ENCODE results near the gene OR5AR1.

Gene OR5AR1

DNA sequence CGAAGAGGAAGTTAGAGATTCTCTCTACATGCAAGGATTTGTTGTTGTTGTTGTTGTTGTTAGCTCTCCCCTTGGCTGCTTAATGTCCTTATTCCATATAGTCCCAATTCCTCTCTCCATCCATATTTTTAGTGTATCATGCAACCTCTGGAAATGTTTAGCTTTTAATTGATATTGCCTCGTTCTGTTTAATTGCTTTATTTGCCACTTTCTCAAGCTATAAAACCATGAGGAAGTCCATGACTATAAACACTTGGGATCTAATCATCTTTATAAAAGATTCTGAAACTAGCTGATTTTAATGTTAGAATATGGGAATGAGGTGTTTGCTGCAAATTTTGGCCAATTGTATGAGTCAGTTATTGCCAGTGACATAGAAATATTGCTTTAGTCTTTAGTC, 29.9 kb downstream of the OR5AR1 start:
- Histone ChIP-seq H3F3A (ENCODE audit: control insufficient read depth, insufficient read depth) (no peaks in the 10 kb centered on the region), H3K79me2 (ENCODE audit: control insufficient read depth, low read length) (no peaks in the 10 kb centered on the region), H3K4me3 (ENCODE audit: low read length) (no peak overlapping the region), H3K36me3 (ENCODE audit: control insufficient read depth, low read length) (no peaks in the 10 kb centered on the region), H3K4me1 (ENCODE audit: control insufficient read depth, low read length) (no peaks in the 10 kb centered on the region), H3K4me2 (ENCODE audit: low read length) (no peak overlapping the region), H3K9me2 (replicated peaks; ENCODE audit: control insufficient read depth, low read length) (no peaks in the 10 kb centered on the region), H3K27ac (ENCODE audit: low read depth, low read length) (no peak overlapping the region), H3K27me3 (ENCODE audit: control insufficient read depth, low read length) (no peaks in the 10 kb centered on the region), H4K20me1 (ENCODE audit: control insufficient read depth, insufficient read depth, low read depth, low read length) (no peaks in the 10 kb centered on the region), H3K9me3 (ENCODE audit: control insufficient read depth, insufficient read depth, low read length) (no peaks in the 10 kb centered on the region)
- TF ChIP-seq, protein P1, sequence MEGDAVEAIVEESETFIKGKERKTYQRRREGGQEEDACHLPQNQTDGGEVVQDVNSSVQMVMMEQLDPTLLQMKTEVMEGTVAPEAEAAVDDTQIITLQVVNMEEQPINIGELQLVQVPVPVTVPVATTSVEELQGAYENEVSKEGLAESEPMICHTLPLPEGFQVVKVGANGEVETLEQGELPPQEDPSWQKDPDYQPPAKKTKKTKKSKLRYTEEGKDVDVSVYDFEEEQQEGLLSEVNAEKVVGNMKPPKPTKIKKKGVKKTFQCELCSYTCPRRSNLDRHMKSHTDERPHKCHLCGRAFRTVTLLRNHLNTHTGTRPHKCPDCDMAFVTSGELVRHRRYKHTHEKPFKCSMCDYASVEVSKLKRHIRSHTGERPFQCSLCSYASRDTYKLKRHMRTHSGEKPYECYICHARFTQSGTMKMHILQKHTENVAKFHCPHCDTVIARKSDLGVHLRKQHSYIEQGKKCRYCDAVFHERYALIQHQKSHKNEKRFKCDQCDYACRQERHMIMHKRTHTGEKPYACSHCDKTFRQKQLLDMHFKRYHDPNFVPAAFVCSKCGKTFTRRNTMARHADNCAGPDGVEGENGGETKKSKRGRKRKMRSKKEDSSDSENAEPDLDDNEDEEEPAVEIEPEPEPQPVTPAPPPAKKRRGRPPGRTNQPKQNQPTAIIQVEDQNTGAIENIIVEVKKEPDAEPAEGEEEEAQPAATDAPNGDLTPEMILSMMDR (IDR thresholded peaks at IDR 0.05; ENCODE audit: low read depth, low read length, poor library complexity, severe bottlenecking): no peak
- TF ChIP-seq EZH2phosphoT487 (IDR thresholded peaks at IDR 0.05; ENCODE audit: borderline replicate concordance, low read length): no peak

DNA sequence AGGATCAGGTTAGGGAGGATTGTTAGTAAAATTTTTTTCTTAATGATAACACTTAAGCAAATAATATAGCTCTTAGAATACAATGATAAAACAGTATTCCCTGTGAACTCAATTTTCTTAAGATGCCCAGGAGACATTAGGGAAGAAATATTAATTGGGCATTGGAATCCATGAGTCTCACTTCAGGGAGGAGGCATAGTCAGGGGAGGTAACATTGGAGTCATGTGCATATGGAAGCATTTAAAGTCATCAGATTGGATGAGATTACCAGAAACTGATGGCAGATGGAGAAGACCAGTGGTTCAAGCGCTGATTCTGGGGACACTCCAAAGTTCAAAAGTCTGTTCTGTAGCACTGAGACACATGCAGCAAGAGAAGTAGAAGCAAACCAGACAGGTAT, 35.3 kb downstream of the OR5AR1 start, which contains the start of gene OR9G1:
TSS of gene OR9G1 (plus strand) at position 301 of the 400 bp plus-strand sequence. CDS start 1,293 bp downstream, outside the sequence.
- Histone ChIP-seq H3K4me3 (ENCODE audit: low read length) (no peak within 1 kb of the TSS), H3K4me1 (ENCODE audit: control insufficient read depth, low read length) (no peaks in the 10 kb centered on the region), H3K9me3 (ENCODE audit: control insufficient read depth, insufficient read depth, low read length) (no peaks in the 10 kb centered on the region), H3K79me2 (ENCODE audit: control insufficient read depth, low read length) (no peaks in the 10 kb centered on the region), H3K27me3 (ENCODE audit: control insufficient read depth, low read length) (no peaks in the 10 kb centered on the region), H4K20me1 (ENCODE audit: control insufficient read depth, insufficient read depth, low read depth, low read length) (no peaks in the 10 kb centered on the region), H3F3A (ENCODE audit: control insufficient read depth, insufficient read depth) (no peaks in the 10 kb centered on the region), H3K36me3 (ENCODE audit: control insufficient read depth, low read length) (no peaks in the 10 kb centered on the region), H3K27ac (ENCODE audit: low read depth, low read length) (no peak within 1 kb of the TSS), H3K9me2 (replicated peaks; ENCODE audit: control insufficient read depth, low read length) (no peaks in the 10 kb centered on the region), H3K4me2 (ENCODE audit: low read length) (no peak within 1 kb of the TSS)
- TF ChIP-seq EZH2phosphoT487 (IDR thresholded peaks at IDR 0.05; ENCODE audit: borderline replicate concordance, low read length): no peak
- TF ChIP-seq, protein P1 (IDR thresholded peaks at IDR 0.05; ENCODE audit: low read depth, low read length, poor library complexity, severe bottlenecking): no peak

- H3K9me3 ChIP-seq (ENCODE audit: control insufficient read depth, insufficient read depth, low read length): no peaks in the 10 kb centered on the region
- H3K4me2 ChIP-seq (ENCODE audit: low read length): no peak overlapping the region
- H3K4me3 ChIP-seq (ENCODE audit: low read length): no peak overlapping the region
- no peaks in the 10 kb centered on the region for H3K4me1 ChIP-seq (ENCODE audit: control insufficient read depth, low read length)
- no peak overlapping the region for H3K27ac ChIP-seq (ENCODE audit: low read depth, low read length)
- TF ChIP-seq, protein P1 (IDR thresholded peaks at IDR 0.05; ENCODE audit: low read depth, low read length, poor library complexity, severe bottlenecking): no peak
- no peak for TF ChIP-seq EZH2phosphoT487 (IDR thresholded peaks at IDR 0.05; ENCODE audit: borderline replicate concordance, low read length)
- no peaks in the 10 kb centered on the region for H3K36me3 ChIP-seq (ENCODE audit: control insufficient read depth, low read length)
- H3K79me2 ChIP-seq (ENCODE audit: control insufficient read depth, low read length): no peaks in the 10 kb centered on the region
- no peaks in the 10 kb centered on the region for H4K20me1 ChIP-seq (ENCODE audit: control insufficient read depth, insufficient read depth, low read depth, low read length)
- no peaks in the 10 kb centered on the region for H3F3A ChIP-seq (ENCODE audit: control insufficient read depth, insufficient read depth)
- H3K27me3 ChIP-seq (ENCODE audit: control insufficient read depth, low read length): no peaks in the 10 kb centered on the region
- H3K9me2 ChIP-seq (replicated peaks; ENCODE audit: control insufficient read depth, low read length): no peaks in the 10 kb centered on the region
These were observed 36.9 kb downstream of the OR5AR1 start for GRCh38 chr11:56700242-56700913.
